GM23338 (cell line): ENCODE data around the gene LRRC51. TPM values are rescaled to one million over a fixed set of nuclear protein-coding genes. Genes with fewer than 3 reads are reported as not detected.

Source experiments
- ATAC-seq: fragments of 200-7000 bp; cut with Tn5 transposase; 3 replicates; pipeline ENCODE4 v1.9.1; 2020
- DNase-seq: peaks from one replicate; pipeline ENCODE4 v3.0.0-alpha.2; 2015; ENCODE audit warnings: low spot score
- H2AFZ ChIP-seq: fragments of 200-600 bp; sonication (generic); 2 replicates; pipeline ENCODE4 v1.8.0; 2016; ENCODE audit warnings: antibody characterized with exemption, mild to moderate bottlenecking, moderate library complexity
- H3F3A ChIP-seq: fragments of 200-600 bp; sonication (generic); replicated peaks from 2 replicates; pipeline ENCODE4 v1.8.0; 2017; ENCODE audit warnings: antibody characterized with exemption, mixed run types, low read depth
- H3K27ac ChIP-seq: fragments of 200-600 bp; sonication (generic); 2 replicates; pipeline ENCODE4 v1.6.1; 2016; ENCODE audit warnings: low read depth
- H3K27me3 ChIP-seq: fragments of 200-600 bp; sonication (generic); 2 replicates; pipeline ENCODE4 v1.8.0; 2016; ENCODE audit warnings: mild to moderate bottlenecking, mixed run types, moderate library complexity; ENCODE audit not compliant: insufficient read depth
- H3K36me3 ChIP-seq: fragments of 200-600 bp; sonication (generic); 2 replicates; pipeline ENCODE4 v1.8.0; 2016; ENCODE audit warnings: mild to moderate bottlenecking; ENCODE audit not compliant: insufficient read depth
- H3K4me1 ChIP-seq: fragments of 200-600 bp; sonication (generic); 2 replicates; pipeline ENCODE4 v1.8.0; 2016; ENCODE audit warnings: mild to moderate bottlenecking, moderate library complexity; ENCODE audit not compliant: insufficient read depth
- H3K4me2 ChIP-seq: fragments of 200-600 bp; sonication (generic); 2 replicates; pipeline ENCODE4 v1.7.1; 2017; ENCODE audit warnings: mixed run types
- H3K4me3 ChIP-seq: fragments of 200-600 bp; sonication (generic); 2 replicates; pipeline ENCODE4 v1.6.1; 2016; ENCODE audit warnings: mixed run types
- H3K79me2 ChIP-seq: fragments of 200-600 bp; sonication (generic); replicated peaks from 2 replicates; pipeline ENCODE4 v1.8.0; 2017; ENCODE audit warnings: mild to moderate bottlenecking; ENCODE audit not compliant: insufficient read depth
- H3K9me2 ChIP-seq: fragments of 200-600 bp; sonication (generic); 2 replicates; pipeline ENCODE4 v1.8.0; 2017; ENCODE audit not compliant: insufficient read depth
- H4K20me1 ChIP-seq: fragments of 200-600 bp; sonication (generic); replicated peaks from 2 replicates; pipeline ENCODE4 v1.8.0; 2017; ENCODE audit warnings: mild to moderate bottlenecking; ENCODE audit not compliant: insufficient read depth
- H3K27ac Mint-ChIP-seq: 2 replicates; pipeline ENCODE4 v1.8.0; 2020; ENCODE audit warnings: inconsistent platforms, mild to moderate bottlenecking, moderate library complexity, mixed read lengths
- H3K27me3 Mint-ChIP-seq: 3 replicates; pipeline ENCODE4 v1.8.0; 2022; ENCODE audit warnings: low read depth, mild to moderate bottlenecking, moderate library complexity, mixed read lengths, inconsistent platforms; ENCODE audit not compliant: insufficient read depth, poor library complexity
- H3K36me3 Mint-ChIP-seq: 3 replicates; pipeline ENCODE4 v1.8.0; 2021; ENCODE audit warnings: low read depth, mild to moderate bottlenecking, inconsistent platforms, moderate library complexity, mixed read lengths
- H3K4me1 Mint-ChIP-seq: 3 replicates; pipeline ENCODE4 v1.8.0; 2020; ENCODE audit warnings: mild to moderate bottlenecking, inconsistent platforms, mixed read lengths
- H3K4me3 Mint-ChIP-seq: 3 replicates; pipeline ENCODE4 v1.8.0; 2021; ENCODE audit warnings: moderate library complexity, mild to moderate bottlenecking, inconsistent platforms, mixed read lengths
- H3K9me3 Mint-ChIP-seq: 3 replicates; pipeline ENCODE4 v1.8.0; 2020; ENCODE audit warnings: moderate library complexity, mild to moderate bottlenecking, inconsistent platforms, mixed read lengths
- CREB1 ChIP-seq: fragments of 250-450 bp; sonication (Bioruptor Pico); IDR thresholded peaks from 2 replicates; pipeline ENCODE4 v1.5.0; 2020; ENCODE audit warnings: low read depth, mild to moderate bottlenecking, moderate library complexity
- EZH2 ChIP-seq: fragments of 200-600 bp; sonication (generic); IDR thresholded peaks from one replicate; pipeline ENCODE4 v1.8.0; 2017; ENCODE audit warnings: antibody characterized with exemption, mild to moderate bottlenecking, low read depth; ENCODE audit not compliant: unreplicated experiment
- EZH2phosphoT487 ChIP-seq: fragments of 200-600 bp; sonication (generic); IDR thresholded peaks from one replicate; pipeline ENCODE4 v1.8.1; 2018; ENCODE audit warnings: antibody characterized with exemption; ENCODE audit not compliant: unreplicated experiment
- POLR2AphosphoS5 ChIP-seq: IDR thresholded peaks from 2 replicates; pipeline ENCODE4 v1.6.1; 2016; ENCODE audit warnings: antibody characterized with exemption, low read depth
- ZNF331 ChIP-seq: fragments of 250-450 bp; sonication (Bioruptor Pico); IDR thresholded peaks from 2 replicates; pipeline ENCODE4 v1.5.0; 2020; ENCODE audit warnings: low read depth, mild to moderate bottlenecking, moderate library complexity
- long read RNA-seq: library from polyadenylated mRNA; unstranded; transcript quantifications from one replicate; pipeline ENCODE4 v2.0.0, GENCODE V29; 2020; ENCODE audit not compliant: unreplicated experiment
- polyA plus RNA-seq: library from polyadenylated mRNA; unstranded; fragments of >200 nt; fragmentation: Nextera tagmentation; extraction: Ambion mirVana; gene quantifications from 2 replicates; pipeline ENCODE4 v1.2.1, GENCODE V29; 2016
- total RNA-seq: library from RNA; depleted of rRNA; stranded (reverse); fragments of >200 nt; shearing (Covaris generic); gene quantifications from 2 replicates; pipeline ENCODE4 v1.2.3, GENCODE V29; 2014; rRNA removed
- TF ChIP-seq, protein P1 (sequence below): IDR thresholded peaks from 2 replicates; pipeline ENCODE4 v1.6.1; 2016; ENCODE audit warnings: antibody characterized with exemption
- TF ChIP-seq, protein P2 (sequence below): IDR thresholded peaks from one replicate; pipeline ENCODE4 v1.6.1; 2018; ENCODE audit warnings: antibody characterized with exemption; ENCODE audit not compliant: unreplicated experiment

The LRRC51 gene, protein sequence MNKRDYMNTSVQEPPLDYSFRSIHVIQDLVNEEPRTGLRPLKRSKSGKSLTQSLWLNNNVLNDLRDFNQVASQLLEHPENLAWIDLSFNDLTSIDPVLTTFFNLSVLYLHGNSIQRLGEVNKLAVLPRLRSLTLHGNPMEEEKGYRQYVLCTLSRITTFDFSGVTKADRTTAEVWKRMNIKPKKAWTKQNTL
- total RNA-seq (3.6 and 4.3 TPM in 2 replicates), polyA plus RNA-seq (4.2 and 4.8 TPM in 2 replicates)
- long read RNA-seq, partial matches to known transcripts: 0 of 1 reads
- long read RNA-seq, other reads (novel, unspliced or antisense): 0 of 1 reads

DNA sequence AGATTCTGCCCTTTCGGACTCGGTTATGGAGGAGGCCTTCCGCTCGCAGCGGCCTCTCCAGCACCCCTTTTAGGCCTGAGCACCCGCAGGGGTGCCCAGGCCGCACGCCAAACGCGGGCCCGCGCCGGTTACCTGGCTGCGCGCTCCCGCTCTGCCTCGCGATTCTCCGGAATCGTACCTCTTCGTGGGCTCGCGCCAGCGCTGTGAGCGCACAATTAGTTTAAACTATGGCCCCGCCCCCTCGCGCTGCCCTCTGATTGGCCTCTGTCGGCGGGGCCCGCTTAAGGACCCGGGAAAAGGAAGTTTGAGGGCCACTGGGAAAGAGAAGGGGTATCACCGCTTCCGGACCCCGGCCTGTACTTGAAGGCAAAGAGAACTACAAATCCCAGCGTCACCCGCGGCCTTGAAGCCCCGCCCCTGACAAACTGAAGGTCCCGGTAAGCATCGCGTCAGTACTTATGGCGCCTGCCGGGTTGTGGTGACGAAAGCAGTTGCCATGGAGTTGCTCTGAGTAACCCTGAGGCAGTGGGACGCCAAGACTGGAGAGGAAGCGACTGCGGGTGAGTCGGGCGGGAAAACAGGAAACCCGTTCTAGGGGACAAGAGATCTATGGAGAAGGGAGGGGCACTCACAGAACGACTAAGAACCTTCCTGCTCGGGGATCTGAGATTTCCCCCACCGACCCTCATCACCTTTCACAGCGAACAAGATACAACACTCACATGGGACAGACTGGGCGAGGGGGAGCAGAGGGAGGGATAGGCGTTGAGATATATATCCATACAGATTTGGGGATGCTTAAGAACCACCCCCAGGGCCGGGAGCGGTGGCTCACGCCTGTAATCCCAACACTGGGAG is at the start of gene LRRC51, which contains the start of gene NUMA1:
Gene LRRC51 (plus strand): TSS at position 525 of the 858 bp plus-strand sequence. CDS start 8,234 bp downstream, outside the sequence.
Gene NUMA1 (minus strand): TSS at position 217 of the 858 bp plus-strand sequence. CDS start 44,599 bp downstream, outside the sequence.
- H3K9me2 ChIP-seq: no peaks in the 10 kb centered on the region
- H3K27ac ChIP-seq: peak within 1 kb of the TSS; percentile 91
- H3K4me3 Mint-ChIP-seq: peak within 1 kb of the TSS; percentile 86
- peaks cover 18% of the 10 kb centered on the region; the same call in 1 of the 2 replicates for H4K20me1 ChIP-seq
- H2AFZ ChIP-seq: peak within 1 kb of the TSS; percentile 11
- peaks cover 19% of the 10 kb centered on the region for H3K4me1 Mint-ChIP-seq
- peak within 1 kb of the TSS; percentile 99 for H3K27ac Mint-ChIP-seq
- no peaks in the 10 kb centered on the region for H3K27me3 ChIP-seq
- peak within 1 kb of the TSS; percentile 80 for H3K4me3 ChIP-seq
- ATAC-seq (peak; percentile 96), DNase-seq (peak; percentile 100)
- H3K36me3 Mint-ChIP-seq: peaks cover 7% of the 10 kb centered on the region; the same call in 1 of the 3 replicates
- 0 out of 2 replicates have a peak, but pooled peaks cover 8% of the 10 kb centered on the region for H3K4me1 ChIP-seq
- H3K9me3 Mint-ChIP-seq: no peaks in the 10 kb centered on the region
- H3K79me2 ChIP-seq: peaks cover 44% of the 10 kb centered on the region
- H3K4me2 ChIP-seq: peak within 1 kb of the TSS; percentile 87
- H3K27me3 Mint-ChIP-seq: peaks cover 4% of the 10 kb centered on the region
- peak; percentile 94 for TF ChIP-seq CREB1 (CRISPR knock-in tag)
- no peak for TF ChIP-seq EZH2phosphoT487
- no peak for TF ChIP-seq ZNF331 (CRISPR knock-in tag)
- TF ChIP-seq POLR2AphosphoS5: peak; percentile 86
- TF ChIP-seq, protein P1, sequence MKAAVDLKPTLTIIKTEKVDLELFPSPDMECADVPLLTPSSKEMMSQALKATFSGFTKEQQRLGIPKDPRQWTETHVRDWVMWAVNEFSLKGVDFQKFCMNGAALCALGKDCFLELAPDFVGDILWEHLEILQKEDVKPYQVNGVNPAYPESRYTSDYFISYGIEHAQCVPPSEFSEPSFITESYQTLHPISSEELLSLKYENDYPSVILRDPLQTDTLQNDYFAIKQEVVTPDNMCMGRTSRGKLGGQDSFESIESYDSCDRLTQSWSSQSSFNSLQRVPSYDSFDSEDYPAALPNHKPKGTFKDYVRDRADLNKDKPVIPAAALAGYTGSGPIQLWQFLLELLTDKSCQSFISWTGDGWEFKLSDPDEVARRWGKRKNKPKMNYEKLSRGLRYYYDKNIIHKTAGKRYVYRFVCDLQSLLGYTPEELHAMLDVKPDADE: peak; percentile 77
- TF ChIP-seq, protein P2, sequence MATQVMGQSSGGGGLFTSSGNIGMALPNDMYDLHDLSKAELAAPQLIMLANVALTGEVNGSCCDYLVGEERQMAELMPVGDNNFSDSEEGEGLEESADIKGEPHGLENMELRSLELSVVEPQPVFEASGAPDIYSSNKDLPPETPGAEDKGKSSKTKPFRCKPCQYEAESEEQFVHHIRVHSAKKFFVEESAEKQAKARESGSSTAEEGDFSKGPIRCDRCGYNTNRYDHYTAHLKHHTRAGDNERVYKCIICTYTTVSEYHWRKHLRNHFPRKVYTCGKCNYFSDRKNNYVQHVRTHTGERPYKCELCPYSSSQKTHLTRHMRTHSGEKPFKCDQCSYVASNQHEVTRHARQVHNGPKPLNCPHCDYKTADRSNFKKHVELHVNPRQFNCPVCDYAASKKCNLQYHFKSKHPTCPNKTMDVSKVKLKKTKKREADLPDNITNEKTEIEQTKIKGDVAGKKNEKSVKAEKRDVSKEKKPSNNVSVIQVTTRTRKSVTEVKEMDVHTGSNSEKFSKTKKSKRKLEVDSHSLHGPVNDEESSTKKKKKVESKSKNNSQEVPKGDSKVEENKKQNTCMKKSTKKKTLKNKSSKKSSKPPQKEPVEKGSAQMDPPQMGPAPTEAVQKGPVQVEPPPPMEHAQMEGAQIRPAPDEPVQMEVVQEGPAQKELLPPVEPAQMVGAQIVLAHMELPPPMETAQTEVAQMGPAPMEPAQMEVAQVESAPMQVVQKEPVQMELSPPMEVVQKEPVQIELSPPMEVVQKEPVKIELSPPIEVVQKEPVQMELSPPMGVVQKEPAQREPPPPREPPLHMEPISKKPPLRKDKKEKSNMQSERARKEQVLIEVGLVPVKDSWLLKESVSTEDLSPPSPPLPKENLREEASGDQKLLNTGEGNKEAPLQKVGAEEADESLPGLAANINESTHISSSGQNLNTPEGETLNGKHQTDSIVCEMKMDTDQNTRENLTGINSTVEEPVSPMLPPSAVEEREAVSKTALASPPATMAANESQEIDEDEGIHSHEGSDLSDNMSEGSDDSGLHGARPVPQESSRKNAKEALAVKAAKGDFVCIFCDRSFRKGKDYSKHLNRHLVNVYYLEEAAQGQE: peak; percentile 21
- TF ChIP-seq EZH2: no peak
- no peaks in the 10 kb centered on the region for H3F3A ChIP-seq
- no peaks in the 10 kb centered on the region for H3K36me3 ChIP-seq
